GM18867 (cell line): ENCODE data around the gene EPN3.
A peak's percentile ranks its signal among the peaks of the same experiment; 100 is the strongest.

ENCODE experiments used
- ATAC-seq: cut with Tn5 transposase; IDR thresholded peaks from one replicate; pipeline ENCODE4 v1.9.1; 2021; ENCODE audit warnings: mild to moderate bottlenecking, moderate library complexity; ENCODE audit not compliant: unreplicated experiment

EPN3 gene

DNA sequence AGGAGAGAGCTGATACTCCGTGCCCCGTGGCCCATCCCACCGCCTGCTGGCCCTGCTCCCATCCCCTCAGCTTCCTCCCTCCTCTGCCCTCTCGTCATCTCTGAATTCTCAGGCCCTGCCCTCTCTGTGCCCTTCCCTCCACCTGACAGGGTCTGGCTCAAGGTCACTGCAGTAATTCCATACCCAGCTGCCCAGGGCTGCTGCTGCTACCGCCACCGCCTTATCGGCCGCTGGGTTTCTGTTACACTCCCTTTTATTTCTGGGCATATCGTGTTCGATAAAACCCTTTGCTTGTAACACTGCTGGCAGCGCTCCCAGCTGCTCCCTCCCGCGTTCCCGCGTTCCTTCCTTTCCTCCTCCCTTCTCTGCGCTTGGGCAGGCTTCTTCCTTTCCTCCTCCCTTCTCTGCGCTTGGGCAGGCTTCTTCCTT lies 1.2 kb downstream of the EPN3 start:
- no peak for ATAC-seq

GRCh38 chr17:50534222-50534978 lies 1.9 kb downstream of the EPN3 start:
- ATAC-seq = no peak

DNA sequence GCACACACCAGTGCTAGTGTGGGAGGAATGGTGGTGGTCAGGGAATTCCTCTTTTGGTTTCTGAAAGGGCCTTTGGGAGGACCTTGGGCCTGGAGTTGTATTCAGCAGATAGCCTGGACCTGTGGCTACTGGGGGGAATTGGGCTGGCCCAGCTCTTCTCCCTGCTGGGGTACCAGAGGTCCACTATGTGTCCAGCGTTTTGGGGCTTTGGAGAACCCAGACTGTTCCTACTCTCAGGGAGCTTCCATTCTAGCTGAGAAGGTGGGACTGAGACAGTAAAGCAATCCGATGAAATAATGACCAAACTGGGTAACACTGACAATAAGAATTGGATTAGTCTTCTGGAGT lies 2.4 kb downstream of the EPN3 start:
- no peak for ATAC-seq

GRCh38 chr17:50535407-50535806 lies 2.9 kb downstream of the EPN3 start:
- no peak for ATAC-seq

- ATAC-seq = no peak
Measured at GRCh38 chr17:50536683-50537646, 4.4 kb downstream of the EPN3 start.

GRCh38 chr17:50537721-50538548 lies 5.4 kb downstream of the EPN3 start:
- no peak for ATAC-seq

GRCh38 chr17:50538549-50539410 lies 6.2 kb downstream of the EPN3 start:
- ATAC-seq = no peak

GRCh38 chr17:50539762-50540559 lies 7.4 kb downstream of the EPN3 start:
- ATAC-seq = no peak

DNA sequence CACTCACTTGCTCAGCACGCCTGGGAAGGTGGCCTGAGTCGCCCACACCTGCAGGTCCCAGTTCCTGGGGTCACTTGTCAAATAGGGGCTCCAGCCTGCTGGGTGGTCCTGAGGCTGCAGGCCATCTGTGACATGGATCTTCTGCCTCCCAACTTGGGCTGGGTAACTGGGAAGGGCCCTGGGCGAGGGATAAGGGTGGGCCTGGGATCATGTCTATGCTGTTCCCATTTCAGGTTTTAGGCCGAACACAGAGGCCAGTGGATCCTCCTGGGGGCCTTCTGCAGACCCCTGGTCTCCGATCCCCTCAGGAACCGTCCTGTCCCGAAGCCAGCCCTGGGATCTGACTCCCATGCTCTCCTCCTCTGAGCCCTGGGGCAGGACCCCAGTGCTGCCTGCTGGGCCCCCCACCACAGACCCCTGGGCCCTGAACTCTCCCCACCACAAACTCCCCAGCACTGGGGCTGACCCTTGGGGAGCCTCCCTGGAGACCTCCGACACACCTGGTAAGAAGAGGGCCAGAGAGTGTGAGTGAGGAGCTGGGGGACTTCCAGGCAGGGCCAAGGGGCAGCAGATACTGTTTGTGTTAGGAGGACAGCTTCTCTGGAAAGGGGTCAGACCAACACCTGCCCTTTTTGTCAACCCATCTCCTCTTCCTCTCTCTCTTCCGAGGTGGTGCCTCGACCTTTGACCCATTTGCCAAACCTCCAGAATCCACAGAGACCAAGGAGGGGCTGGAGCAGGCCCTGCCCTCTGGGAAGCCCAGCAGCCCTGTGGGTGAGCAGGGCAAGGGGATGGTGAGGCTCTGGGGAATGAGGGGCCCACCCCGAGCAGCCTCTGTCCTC lies 8.2 kb downstream of the EPN3 start:
- ATAC-seq = no peak

- ATAC-seq = no peak
Measured at GRCh38 chr17:50541402-50541715, 8.8 kb downstream of the EPN3 start.

DNA sequence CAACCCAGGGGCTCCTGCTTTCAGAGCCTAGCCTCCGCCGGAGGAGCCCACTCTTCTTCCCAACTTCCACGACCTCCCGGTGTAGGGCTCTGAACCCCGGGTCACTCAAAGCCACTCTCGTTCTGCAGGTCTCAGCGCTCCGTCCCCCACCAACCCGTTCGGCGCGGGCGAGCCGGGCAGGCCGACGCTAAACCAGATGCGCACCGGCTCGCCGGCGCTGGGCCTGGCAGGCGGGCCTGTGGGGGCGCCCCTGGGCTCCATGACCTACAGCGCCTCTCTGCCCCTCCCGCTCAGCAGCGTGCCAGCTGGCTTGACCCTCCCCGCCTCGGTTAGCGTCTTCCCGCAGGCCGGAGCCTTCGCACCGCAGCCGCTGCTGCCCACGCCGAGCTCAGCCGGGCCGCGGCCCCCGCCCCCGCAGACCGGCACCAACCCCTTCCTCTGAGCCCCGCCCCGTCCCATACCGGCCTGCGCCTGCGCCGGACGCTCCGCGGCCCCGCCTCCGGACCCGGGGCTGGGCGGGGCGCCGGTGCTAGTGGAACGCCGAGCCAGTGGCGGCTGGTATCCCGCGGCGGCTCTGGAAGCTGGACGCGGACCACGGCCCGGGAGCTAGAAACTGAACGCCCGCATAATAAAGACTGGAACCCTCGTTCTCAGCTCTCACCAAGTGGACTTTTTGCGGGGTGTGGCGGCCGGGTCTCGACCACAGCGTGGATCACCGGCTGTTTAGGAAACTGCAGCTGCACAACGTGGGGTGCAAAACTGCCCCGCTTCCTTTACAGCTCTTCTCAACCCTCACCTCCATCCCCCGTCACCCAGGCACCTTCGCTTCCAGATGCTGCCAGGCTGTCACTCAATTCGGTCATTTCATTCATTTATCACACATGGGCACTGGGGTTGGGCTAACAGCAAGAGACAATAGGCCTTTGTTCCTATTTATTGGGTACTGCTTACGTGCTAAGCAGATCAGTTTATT lies 9.5 kb downstream of the EPN3 start:
- ATAC-seq = peak; percentile 77

DNA sequence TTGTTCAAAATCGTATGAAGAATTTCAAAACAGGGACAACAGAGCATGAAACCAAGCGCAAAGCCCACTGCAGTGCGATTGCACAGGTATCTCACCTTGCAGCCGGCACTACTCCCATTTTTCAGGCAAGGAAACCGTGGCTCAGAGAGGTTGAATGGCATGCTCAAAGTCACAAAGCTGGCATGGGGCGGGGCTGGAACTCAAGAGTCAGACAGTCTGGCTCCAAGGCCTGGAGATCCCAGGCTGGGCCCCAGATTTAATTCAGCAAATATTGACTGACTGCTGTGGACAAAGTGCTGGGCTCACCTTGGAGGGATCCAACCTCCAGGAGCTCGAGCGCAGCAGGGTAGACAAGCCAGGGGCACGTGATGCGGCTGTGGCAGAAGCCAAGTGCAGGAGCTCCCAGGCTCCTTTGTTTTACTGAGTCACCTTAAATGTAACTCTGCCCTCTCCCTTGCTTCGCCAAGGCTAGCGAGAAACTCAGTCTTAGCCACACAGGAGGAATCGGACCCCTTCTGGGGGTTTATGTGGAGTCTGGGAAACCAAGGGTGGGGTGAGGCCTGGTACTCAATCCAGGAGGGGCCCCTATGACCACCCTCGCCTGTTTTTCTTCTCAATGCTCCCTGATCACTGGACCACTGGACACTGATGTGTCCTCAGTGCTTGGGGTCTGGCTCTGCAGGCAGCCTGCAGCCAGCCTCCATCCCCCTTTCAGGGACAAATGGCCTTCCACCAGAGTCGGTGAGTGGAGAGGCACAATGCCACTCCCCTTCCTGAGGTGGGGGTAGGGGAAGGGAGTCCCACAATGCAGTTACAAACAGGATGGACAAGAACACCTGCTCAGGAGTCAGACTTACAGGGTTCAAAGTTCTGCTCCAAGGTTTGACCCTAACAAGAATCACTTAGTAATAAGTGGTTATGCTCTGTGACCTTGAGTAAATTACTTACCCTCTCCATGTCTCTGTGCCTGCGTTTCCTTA lies 10.6 kb downstream of the EPN3 start:
- ATAC-seq = no peak

DNA sequence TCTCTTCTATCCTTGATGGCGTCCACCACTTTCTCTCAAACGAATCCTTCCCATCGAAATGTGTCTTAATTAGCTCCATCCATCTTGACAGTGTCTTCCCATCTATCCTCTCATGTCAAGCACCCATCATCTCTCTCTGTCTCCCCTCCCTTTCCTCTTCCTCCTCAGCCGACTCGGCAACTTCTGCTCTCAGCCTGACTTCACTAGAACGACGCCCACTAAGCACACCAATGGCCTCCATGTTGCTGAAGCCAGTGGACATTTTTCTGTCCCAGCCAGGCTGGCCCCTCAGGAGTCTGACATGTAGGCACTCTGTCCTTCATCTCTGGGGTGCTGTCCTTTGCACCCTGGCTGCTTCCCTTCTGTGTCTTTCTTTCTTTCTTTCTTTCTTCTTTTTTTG lies 12.0 kb downstream of the EPN3 start:
- no peak for ATAC-seq

DNA sequence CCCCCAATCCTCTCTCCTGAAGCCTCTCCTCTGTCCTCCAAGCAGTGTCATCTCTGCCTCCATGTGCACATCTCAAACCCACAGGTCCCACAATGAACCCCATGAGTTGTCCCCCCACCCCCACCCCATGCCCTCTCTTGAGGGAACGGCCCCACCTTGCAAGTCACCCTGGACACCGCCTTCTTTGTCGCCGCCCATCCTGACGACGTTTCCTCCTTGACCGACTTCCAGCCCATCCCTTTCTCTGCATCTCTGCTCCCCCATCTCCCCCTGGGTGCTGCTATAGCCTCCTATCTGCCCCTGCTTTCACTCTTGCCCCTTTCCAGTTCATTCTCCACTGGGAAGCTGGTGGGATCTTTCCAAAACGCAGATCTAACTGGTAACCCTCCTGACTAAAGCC lies 12.8 kb downstream of the EPN3 start:
- ATAC-seq = no peak

- ATAC-seq = no peak
Measured at GRCh38 chr17:50546701-50547034, 14.1 kb downstream of the EPN3 start.

DNA sequence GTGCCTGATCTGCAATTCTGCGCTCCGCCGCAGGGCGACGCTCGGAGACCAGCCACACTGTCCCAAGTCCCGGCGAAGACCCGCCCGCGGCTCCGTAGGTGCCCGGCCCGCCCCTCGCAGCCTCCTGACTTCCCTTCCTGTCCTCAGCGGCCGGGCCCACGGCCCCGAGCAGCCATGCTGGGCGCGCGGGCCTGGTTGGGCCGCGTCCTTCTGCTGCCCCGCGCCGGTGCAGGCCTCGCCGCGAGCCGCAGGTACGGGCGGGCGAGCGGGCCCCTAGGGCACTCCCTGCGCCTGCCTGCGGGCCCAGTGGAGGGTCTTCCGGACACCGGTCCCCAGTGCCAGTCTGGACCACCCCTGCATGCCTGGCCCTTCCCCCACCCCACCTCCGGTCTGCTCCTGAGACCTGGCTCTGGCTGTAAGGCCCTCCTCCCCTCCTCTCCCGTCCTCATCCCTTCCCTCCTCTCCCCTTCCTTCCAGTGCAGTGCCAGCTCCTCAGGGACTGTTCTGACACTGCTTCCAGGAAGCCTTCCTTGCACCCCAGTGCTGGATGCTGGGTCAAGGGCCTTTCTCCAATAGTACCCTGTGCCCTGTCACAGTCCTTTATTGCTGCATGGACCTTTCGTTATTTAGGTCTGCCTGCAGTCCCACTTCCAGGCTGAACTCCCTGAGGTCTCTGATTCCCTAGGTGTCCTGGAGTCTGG lies 14.7 kb downstream of the EPN3 start, which contains the start of gene SPATA20:
SPATA20 (plus strand) TSS at position 140 of the 701 bp plus-strand sequence; CDS start at position 175, 35 bp downstream.
- ATAC-seq = peak; percentile 77
